D721Med (cell line): ENCODE data around the gene ANKLE2.

Experiments used
- DNase-seq: peaks from one replicate; pipeline ENCODE4 v3.0.0; 2011; ENCODE audit warnings: low spot score; ENCODE audit not compliant: insufficient read length
- FAIRE-seq: peaks from 2 replicates; lab custom pipeline; 2011; peaks lifted over from hg19 to GRCh38; lab: Jason Lieb, UNC
- TF ChIP-seq, protein P1 (sequence below): IDR thresholded peaks from 2 replicates; pipeline ENCODE4 v1.5.1; 2012; ENCODE audit warnings: mild to moderate bottlenecking, control low read depth; ENCODE audit not compliant: insufficient read depth; ENCODE audit errors: missing control alignments

ANKLE2 gene

DNA sequence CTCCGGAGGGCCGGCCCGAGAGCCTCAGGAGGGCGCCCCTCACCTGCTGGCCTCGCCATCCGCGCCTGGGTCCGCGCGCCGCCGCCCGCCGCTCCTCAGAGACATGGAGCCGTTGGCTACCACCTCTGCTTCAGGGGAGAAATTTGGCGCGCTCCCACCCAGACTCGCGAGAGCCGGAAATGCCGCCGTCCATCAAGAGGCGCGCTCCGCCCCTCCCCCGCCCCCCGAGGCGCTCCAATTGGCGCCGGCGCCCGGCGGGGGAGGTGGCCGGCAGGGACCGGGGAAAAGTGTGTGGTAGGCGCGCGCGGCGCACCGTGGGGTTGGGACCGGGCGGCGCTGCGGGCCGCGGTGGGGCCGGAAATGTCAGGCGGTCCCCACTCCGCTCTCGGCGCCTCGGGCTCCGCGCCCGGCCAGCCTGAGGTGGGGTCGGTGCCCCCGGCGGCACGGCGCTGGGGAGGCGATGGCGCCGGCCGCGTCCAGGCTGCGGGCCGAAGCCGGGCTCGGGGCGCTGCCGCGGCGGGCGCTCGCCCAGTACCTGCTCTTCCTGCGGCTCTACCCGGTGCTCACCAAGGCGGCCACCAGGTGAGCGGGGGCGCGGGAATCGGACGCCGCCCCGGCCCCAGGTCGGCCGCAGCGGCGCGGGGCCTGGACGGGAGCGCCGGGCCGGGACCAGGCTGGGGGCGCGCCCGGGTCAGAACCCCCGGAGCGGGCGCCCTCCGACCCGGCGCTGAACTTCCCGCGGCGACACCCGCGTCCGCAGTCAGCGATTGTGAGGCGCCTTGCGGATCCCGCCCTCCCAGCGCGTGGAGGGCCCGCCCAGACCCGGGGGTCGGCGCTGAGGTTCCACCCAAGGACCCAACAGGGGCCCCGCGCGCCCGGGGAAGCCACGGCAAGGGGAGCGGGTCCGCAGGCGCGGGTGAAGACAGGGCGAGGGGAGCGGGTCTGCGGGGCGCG, 74.1 kb downstream of the ANKLE2 start, which contains the start of the genes POLE and PXMP2:
Gene POLE (minus strand): TSS at position 132 of the 954 bp plus-strand sequence. CDS start 27 bp downstream, at position 105.
Gene PXMP2 (plus strand): TSS at position 377 of the 954 bp plus-strand sequence. CDS start 84 bp downstream, at position 461.
- TF ChIP-seq, protein P1, sequence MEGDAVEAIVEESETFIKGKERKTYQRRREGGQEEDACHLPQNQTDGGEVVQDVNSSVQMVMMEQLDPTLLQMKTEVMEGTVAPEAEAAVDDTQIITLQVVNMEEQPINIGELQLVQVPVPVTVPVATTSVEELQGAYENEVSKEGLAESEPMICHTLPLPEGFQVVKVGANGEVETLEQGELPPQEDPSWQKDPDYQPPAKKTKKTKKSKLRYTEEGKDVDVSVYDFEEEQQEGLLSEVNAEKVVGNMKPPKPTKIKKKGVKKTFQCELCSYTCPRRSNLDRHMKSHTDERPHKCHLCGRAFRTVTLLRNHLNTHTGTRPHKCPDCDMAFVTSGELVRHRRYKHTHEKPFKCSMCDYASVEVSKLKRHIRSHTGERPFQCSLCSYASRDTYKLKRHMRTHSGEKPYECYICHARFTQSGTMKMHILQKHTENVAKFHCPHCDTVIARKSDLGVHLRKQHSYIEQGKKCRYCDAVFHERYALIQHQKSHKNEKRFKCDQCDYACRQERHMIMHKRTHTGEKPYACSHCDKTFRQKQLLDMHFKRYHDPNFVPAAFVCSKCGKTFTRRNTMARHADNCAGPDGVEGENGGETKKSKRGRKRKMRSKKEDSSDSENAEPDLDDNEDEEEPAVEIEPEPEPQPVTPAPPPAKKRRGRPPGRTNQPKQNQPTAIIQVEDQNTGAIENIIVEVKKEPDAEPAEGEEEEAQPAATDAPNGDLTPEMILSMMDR = no peak
- DNase-seq = peak; percentile 96
- FAIRE-seq = no peak

DNA sequence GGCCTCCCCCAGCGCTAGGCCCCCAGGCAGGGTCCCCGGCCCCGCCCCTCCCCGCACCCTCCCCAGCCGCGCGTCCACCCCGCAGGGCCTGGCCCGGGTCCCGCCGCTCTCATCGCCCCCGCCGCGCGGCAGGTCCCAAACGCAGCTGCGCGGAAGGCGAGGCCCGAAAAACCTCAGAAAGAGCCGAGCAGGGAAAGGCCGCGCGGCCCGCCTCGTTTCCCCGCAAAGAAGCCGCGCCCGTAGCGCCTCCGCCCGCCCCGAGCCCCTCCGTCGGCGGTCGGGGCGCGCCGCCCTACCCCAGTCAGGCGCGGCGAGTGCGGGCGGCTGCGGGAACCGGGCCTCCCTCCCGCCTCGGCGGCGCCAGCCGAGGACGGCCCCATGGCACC, 74.8 kb downstream of the ANKLE2 start:
- FAIRE-seq = no peak
- no peak for DNase-seq
- TF ChIP-seq, protein P1 = no peak

DNA sequence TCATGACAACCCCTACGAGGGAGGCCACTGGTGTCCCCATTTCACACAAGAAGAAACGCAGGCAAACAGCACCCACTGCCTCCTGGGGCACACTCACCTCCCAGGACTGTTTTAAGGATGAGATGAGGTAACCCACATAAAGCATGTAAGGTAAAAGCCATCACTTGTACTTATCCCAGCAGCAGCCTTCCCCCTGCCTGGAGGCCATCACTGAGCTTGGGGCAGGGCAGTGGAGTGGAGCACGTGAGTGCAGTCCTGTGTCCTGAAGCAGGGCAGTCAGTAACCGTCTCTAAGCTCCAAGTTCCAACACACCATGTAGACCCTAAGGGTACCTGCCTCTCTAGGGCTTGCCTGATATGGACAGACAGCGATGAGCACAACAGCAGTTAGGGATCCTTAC, 76.2 kb downstream of the ANKLE2 start:
- TF ChIP-seq, protein P1 = no peak
- no peak for FAIRE-seq

DNA sequence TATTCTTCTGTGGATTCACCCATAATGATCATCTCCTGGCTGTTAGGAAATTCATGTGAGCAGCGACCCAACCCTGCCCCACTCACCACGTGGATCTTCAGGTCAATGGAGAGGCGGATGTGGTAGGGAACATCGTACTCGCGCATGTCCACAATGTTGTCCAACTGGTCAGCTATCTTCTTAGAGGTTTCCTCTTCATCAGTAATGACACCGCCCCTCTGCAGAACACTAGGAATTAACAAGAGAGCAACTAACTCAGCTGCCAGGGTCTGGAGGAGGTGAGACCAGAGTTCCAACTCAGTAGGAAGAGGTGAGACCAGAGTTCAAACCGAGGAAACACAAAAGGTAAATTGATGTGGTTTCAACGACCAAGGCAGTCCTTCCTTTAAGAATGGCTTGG, 84.1 kb downstream of the ANKLE2 start:
- TF ChIP-seq, protein P1 = no peak
- DNase-seq = no peak

More for the DNA sequence above, 76.2 kb downstream of the ANKLE2 start:
- no peak for DNase-seq

DNA sequence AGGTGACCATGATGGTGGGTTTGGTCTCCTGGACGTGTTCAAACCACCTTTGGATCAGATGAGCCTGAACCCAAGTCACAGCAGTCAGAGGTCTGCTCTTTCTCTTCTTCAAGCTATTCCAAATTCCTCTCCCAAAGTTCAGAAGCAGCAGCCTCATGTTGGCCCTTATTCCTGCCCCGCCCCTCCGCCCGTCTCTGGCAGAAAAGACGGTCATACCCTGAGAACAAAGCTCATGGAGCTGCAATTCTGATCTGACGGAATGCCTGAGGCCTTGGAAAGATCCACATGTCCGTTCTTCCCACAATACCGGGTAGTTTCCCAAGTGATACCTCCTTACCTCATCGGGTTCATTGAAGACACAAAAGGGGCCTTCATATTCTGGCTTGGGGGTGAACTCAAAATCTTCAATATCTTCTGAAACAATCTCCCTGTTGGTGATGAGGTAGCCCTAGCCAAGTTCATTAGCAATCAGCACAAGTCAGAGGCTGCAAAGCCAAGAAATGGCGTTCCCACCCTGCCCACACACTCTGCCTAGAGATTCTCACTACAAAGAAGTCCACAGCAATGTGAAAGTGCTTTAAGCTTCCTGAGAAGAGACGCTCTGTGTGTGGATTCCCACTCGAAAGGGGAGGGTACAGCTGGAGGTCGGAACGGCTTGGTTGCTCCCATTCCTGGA, 85.7 kb downstream of the ANKLE2 start:
- TF ChIP-seq, protein P1 = no peak
- DNase-seq = no peak
- FAIRE-seq = no peak

More for the DNA sequence above, 84.1 kb downstream of the ANKLE2 start:
- FAIRE-seq = no peak
